Tibial nerve (tissue), 4 donors: Measurements from ENCODE around the gene AIFM3. TPM values are rescaled to one million over a fixed set of nuclear protein-coding genes. Genes with fewer than 3 reads are reported as not detected.

ENCODE experiments used
- DNase-seq, 2 donors: peaks; one replicate each; pipeline ENCODE4 v3.0.0-alpha.2; 2019; ENCODE audit warnings: low spot score in 2 of 2
- H3K27ac ChIP-seq, 4 donors: fragments of 200-600 bp; sonication (generic) in 3 of 4; one replicate each; pipeline ENCODE4 v1.5.1; 2017 to 2019; ENCODE audit warnings: mild to moderate bottlenecking in 1 of 4
- H3K27me3 ChIP-seq, 2 donors: fragments of 200-600 bp; sonication (generic) in 1 of 2; one replicate each; pipeline versions ENCODE4 v1.5.1 to v1.6.0; 2017 to 2019
- H3K36me3 ChIP-seq, 3 donors: fragments of 200-600 bp; sonication (generic); one replicate each; pipeline ENCODE4 v1.5.1; 2018 to 2019
- H3K4me1 ChIP-seq, 4 donors: fragments of 200-600 bp; sonication (generic) in 3 of 4; one replicate each; pipeline ENCODE4 v1.5.1; 2017 to 2019
- H3K4me3 ChIP-seq, 4 donors: fragments of 200-600 bp; sonication (generic) in 3 of 4; one replicate each; pipeline ENCODE4 v1.5.1; 2017 to 2019; ENCODE audit warnings: mild to moderate bottlenecking in 1 of 4, moderate library complexity in 1 of 4
- H3K9me3 ChIP-seq, 4 donors: fragments of 200-600 bp; sonication (generic) in 3 of 4; one replicate each; pipeline ENCODE4 v1.5.1; 2017 to 2019
- EP300 ChIP-seq, 2 donors: sonication (generic); formaldehyde crosslinking; IDR thresholded peaks; one replicate each; pipeline ENCODE4 v1.6.1; 2017; ENCODE audit warnings: antibody characterized with exemption in 2 of 2, mild to moderate bottlenecking in 1 of 2
- POLR2A ChIP-seq, 2 donors: fragments of 450-650 bp; IDR thresholded peaks; one replicate each; pipeline ENCODE4 v1.6.1; 2017; ENCODE audit warnings: antibody characterized with exemption in 2 of 2, mild to moderate bottlenecking in 2 of 2, moderate library complexity in 2 of 2
- WGBS, 2 donors: methylation state at CpG; one replicate each; pipeline ENCODE4 v1.1.5; 2018; 5-methylcytosine and 5-hydroxymethylcytosine counted together
- total RNA-seq, 4 donors: library from RNA; depleted of rRNA; stranded (reverse); fragments of >200 nt; gene quantifications; one replicate each; pipeline ENCODE4 v1.1.0, GENCODE V29; 2016
- TF ChIP-seq, protein P1 (sequence below), 5 experiments: fragments of 200-600 bp in 3 of 5; fragments of 450-650 bp in 2 of 5; sonication (generic) in 3 of 5; IDR thresholded peaks; one replicate each; pipeline ENCODE4 v1.5.1; 2016 to 2019; ENCODE audit warnings: antibody characterized with exemption in 5 of 5, mild to moderate bottlenecking in 3 of 5, moderate library complexity in 2 of 5

AIFM3 gene
- total RNA-seq, 4 donors from 2014 or later = 0.59 to 3.1 (median 1.8) TPM

DNA sequence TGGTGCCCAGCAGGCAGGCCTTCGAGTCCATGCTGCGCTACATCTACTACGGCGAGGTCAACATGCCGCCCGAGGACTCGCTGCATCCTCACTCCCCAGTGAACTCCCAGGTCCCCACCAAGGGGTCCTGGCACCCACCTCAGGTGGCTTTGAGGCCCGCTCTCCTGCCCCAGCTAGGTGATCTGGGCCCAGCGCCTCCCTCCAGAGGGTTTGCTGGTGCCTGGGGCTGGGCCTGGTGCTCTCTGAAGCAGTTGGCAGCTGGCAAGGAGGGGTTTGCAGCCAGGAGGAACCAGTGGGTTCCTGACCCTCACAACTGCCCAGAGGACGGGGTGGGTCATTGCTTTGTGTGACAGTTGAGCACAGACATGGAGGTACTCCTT, 29.0 kb downstream of the AIFM3 start:
- Histone ChIP-seq H3K27me3 (no peaks in the 10 kb centered on the region), H3K4me3 (no peak overlapping the region), H3K36me3 (peaks cover 3 to 97% (median 12%) of the 10 kb centered on the region in 3 donors), H3K9me3 (no peaks in the 10 kb centered on the region), H3K4me1 (peaks cover 0 to 22% (median 15%) of the 10 kb centered on the region in 4 donors), H3K27ac (no peak overlapping the region)
- DNase-seq = no peak
- TF ChIP-seq EP300 (IDR thresholded peaks at IDR 0.05) (no peak), POLR2A (IDR thresholded peaks at IDR 0.05) (no peak)
- TF ChIP-seq, protein P1, sequence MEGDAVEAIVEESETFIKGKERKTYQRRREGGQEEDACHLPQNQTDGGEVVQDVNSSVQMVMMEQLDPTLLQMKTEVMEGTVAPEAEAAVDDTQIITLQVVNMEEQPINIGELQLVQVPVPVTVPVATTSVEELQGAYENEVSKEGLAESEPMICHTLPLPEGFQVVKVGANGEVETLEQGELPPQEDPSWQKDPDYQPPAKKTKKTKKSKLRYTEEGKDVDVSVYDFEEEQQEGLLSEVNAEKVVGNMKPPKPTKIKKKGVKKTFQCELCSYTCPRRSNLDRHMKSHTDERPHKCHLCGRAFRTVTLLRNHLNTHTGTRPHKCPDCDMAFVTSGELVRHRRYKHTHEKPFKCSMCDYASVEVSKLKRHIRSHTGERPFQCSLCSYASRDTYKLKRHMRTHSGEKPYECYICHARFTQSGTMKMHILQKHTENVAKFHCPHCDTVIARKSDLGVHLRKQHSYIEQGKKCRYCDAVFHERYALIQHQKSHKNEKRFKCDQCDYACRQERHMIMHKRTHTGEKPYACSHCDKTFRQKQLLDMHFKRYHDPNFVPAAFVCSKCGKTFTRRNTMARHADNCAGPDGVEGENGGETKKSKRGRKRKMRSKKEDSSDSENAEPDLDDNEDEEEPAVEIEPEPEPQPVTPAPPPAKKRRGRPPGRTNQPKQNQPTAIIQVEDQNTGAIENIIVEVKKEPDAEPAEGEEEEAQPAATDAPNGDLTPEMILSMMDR (IDR thresholded peaks at IDR 0.05) = no peak
- WGBS, 2 donors = 83 to 92% methylated on average over 7 to 10 of the region's 10 CpGs

DNA sequence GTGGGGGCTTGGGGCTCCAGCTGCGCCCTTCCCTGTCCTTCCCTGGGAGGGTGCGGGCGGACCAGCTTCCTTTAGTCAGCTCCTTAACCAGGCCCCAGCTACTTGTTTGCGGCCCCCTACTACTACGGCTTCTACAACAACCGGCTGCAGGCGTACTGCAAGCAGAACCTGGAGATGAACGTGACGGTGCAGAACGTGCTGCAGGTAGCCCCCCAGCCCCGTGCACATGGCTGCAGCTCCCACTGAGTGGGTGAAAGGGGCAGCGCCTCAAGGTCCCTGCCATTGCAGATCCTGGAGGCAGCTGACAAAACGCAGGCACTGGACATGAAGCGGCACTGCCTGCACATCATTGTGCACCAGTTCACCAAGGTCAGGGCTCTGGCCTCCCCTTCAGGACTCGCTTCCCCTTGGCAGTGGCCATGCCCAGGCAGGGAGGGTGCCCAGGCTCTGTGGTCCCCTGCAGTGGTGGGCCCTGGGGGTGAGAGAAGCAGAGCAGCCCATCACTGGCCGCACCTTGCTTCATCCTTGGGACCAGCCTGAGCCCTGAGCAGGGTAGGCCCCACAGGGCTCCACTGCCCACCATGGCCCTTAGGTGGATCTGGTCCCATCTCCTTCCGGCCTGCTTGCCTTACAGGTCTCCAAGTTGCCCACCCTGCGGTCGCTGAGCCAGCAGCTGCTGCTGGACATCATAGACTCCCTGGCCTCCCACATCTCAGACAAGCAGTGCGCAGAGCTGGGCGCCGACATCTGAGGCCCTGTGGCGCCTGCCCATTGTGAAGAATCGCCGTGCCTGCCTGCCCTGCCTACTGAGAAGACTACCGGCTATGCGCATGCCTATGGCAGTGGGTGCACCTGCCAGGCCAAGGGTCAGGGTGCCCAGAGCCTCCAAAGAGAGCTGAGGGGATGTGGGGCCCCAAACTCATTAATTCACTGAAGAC, 29.8 kb downstream of the AIFM3 start:
- TF ChIP-seq POLR2A (IDR thresholded peaks at IDR 0.05) (no peak), EP300 (IDR thresholded peaks at IDR 0.05) (no peak)
- TF ChIP-seq, protein P1 (IDR thresholded peaks at IDR 0.05) = no peak
- H3K4me1 ChIP-seq = peaks cover 0 to 24% (median 16%) of the 10 kb centered on the region in 4 donors
- peaks cover 3 to 88% (median 9%) of the 10 kb centered on the region in 3 donors for H3K36me3 ChIP-seq
- H3K4me3 ChIP-seq = no peak overlapping the region
- H3K27ac ChIP-seq = no peak overlapping the region
- no peak for DNase-seq
- H3K27me3 ChIP-seq = no peaks in the 10 kb centered on the region
- WGBS, 2 donors = 79 to 83% methylated on average over 9 to 21 of the region's 27 CpGs
- no peaks in the 10 kb centered on the region for H3K9me3 ChIP-seq

DNA sequence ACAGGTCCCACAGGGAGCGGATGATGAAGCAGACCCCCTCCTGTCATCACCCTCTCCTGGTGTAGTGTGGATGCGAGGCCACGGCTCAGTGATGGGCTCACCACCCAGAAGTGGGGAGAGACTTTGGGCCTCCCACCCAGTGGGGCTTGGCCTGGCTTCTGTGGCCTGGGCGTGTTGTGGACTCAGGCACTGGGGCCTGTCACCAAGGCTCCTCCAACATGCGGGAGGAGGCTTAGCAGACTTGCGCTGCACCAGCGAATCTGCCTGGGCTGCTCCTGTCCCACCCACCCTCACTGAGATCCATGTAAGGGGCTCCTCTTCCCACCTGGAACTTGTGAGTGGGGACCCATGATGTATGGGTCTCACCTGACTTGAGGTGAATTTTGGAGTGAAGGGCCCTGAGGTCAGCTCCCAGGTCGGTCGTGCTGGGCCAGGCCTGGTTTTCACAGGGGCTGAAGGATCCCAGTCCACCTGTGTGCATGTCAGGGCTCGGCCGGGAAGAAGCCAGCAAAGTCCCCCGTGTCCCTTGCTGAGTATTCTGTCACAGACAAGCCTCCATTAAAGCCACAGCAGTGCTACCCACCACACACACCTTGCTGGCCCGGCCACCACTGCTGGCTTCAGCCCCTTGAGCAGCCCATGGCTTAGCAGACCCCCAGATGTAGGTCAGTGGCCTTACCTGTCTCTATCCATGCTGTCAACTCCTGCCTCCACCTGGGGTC, 30.6 kb downstream of the AIFM3 start:
- no peak overlapping the region for H3K27ac ChIP-seq
- H3K4me3 ChIP-seq = no peak overlapping the region
- no peak for DNase-seq
- H3K36me3 ChIP-seq = peaks cover 2 to 80% (median 9%) of the 10 kb centered on the region in 3 donors
- no peaks in the 10 kb centered on the region for H3K9me3 ChIP-seq
- no peak for TF ChIP-seq POLR2A (IDR thresholded peaks at IDR 0.05)
- TF ChIP-seq, protein P1 (IDR thresholded peaks at IDR 0.05) = no peak
- TF ChIP-seq EP300 (IDR thresholded peaks at IDR 0.05) = no peak
- WGBS, 2 donors = 70 to 75% methylated on average over 9 to 12 of the region's 13 CpGs
- H3K4me1 ChIP-seq = peaks cover 0 to 26% (median 16%) of the 10 kb centered on the region in 4 donors
- H3K27me3 ChIP-seq = no peaks in the 10 kb centered on the region

DNA sequence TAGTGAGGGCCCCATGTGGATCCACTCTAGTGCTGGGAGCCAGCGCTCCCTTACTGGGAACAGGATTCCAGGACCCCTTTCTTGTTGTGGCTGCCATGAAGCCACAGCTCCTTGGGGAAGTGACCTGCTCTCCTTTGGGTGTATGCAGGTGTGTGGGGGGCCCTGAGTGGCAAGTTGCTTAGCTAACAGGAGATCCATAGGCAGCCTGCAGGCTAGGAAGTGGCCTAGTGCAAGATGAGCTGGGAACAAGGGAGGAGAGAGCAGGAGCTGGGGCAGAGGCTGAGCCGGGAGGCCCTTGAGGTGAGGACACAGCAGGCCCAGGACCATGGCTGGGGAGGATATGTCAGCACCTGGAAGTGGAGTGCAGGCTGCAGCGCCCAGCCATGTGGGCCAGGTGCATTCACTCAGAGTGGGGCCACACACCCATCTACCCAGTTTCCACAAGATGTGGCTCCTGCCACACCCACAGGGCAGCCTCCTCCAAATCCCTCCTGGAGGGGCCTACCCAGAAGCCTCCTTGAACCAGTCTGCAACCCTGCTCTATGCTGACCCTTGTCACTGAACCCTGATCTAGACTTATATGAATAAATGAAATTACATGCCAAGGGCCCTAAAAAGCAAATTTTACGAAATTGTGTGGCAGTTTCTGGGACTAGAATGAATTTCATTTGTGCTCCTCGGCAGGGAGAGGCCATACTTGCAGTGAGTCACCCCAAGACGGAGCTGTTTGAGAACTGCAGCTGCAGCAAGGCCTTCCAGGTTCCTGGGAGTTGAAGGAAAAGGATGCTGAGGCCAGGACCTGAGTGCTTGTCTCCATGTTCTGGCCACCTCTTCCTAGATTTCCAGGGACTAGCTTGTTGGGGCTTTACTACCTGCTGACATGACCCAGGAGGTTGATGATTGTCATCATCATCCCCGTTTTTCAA, 31.6 kb downstream of the AIFM3 start:
- Histone ChIP-seq H3K27me3 (no peaks in the 10 kb centered on the region), H3K36me3 (peaks cover 0 to 70% (median 9%) of the 10 kb centered on the region in 3 donors), H3K9me3 (no peaks in the 10 kb centered on the region), H3K4me3 (no peak overlapping the region), H3K4me1 (peaks cover 0 to 36% (median 25%) of the 10 kb centered on the region in 4 donors), H3K27ac (no peak overlapping the region)
- WGBS, 2 donors = 55 to 70% methylated on average over 6 to 7 of the region's 7 CpGs
- TF ChIP-seq POLR2A (IDR thresholded peaks at IDR 0.05) (no peak), EP300 (IDR thresholded peaks at IDR 0.05) (no peak)
- TF ChIP-seq, protein P1 (IDR thresholded peaks at IDR 0.05) = no peak
- DNase-seq = no peak
